Inflammatory macrophage treated with lipopolysaccharide for 4 hours (primary cell): ENCODE data around the gene CEP164.
"Not testable (repeated sequence)": the region's sequence is repeated elsewhere in the genome, so short reads cannot be mapped to it uniquely, and the experiment has no call there.

ENCODE experiments used
- DNase-seq: peaks from one replicate; pipeline ENCODE4 v3.0.0-alpha.2; 2020

The CEP164 gene

DNA sequence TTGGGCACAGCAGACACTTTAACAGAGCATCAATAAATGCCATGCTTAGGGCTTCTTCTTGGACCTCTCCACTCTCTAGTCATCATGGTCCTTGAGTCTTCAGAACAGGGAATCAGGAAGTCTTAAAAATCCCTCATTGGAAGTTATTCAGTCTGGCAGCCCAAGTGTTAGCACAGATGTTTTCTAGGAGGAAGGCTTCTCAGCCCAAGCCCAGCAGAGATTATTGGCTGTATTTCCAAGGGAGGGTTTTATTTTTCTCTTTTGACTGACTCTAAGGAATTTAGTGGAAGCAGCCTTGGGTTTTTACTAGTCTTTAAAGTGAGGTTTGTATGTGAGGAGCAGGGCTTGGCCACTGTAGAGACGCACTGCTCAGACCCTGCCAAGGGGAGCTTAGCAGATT, 41.9 kb downstream of the CEP164 start:
- no peak for DNase-seq

DNA sequence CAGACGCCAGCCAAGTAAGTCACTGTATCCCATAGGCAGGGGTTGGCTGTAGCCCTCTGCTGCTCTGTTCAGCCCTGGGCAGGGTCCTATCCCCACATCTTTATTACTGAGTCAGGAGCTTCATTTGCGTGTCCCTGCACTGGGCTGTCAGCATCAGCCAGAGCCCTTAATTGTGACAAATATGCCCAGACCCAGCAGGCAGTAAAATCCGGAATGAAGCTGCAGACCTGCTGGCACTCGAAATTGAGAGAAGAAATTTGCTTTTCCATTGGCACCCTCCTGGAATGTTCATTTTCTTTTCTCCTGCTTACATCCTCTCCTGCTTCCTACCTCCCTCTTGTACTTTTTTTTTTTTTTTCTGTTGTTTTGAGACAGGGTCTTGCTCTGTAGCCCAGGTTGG, 43.8 kb downstream of the CEP164 start:
- no peak for DNase-seq

DNA sequence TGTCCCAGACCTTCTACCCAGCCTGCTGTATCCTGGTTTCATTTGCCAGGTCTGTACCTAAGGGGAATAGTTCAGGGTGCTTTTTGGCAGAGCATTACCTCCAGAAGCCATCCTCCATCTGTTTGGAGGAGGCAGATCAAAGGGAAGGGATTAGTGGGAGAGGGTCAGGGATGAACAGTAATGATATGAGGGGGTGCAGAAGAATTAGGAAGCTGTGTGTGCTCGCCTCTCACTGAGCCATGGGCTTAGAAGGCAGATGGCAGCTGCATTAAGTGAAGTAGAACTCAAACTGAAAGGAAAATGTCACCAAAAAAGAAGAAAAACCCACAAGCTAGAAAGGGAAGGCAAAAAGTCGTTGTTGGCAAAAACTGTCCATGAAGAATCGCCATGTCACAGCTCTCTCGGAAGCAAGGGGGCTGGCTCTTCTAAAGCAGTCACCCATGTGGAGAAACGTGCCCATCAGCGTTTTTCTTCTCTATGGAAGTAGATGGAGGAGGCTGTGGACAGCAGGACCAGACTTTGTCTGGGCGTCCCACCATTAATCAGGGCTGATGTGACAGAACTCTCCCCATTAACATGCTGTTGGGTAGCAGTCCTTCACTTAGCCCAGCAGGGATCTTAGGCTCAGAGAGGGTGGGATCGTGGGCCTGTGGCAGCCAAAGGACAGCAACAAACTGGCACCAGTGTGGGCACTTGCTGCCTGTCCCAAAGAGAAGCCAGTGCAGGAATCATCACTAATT, 46.8 kb downstream of the CEP164 start:
- DNase-seq = no peak

- DNase-seq = no peak
These were observed 48.3 kb downstream of the CEP164 start for GRCh38 chr11:117375960-117376359.

DNA sequence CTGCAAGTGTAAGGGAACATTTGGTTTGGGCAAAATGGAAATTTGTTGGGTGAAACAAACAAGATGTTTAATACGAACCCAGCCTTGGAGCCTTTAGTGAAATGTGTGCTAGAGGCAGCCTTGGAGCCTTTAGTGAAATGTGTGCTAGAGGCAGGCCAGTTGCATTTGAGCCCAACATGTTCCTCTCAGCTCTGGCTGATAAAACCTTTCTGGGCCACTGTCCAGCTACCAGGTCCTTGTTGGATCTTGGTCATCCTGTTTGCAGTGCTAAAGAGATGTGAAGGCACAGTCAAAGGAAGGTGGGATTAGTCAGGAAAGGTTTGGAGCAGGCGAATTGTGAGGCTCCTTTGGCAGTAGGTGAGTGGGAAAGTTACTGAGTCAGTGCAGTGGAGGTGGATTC, 48.9 kb downstream of the CEP164 start:
- no peak for DNase-seq

- DNase-seq = no peak
These were observed 51.6 kb downstream of the CEP164 start for GRCh38 chr11:117378976-117379865.

DNA sequence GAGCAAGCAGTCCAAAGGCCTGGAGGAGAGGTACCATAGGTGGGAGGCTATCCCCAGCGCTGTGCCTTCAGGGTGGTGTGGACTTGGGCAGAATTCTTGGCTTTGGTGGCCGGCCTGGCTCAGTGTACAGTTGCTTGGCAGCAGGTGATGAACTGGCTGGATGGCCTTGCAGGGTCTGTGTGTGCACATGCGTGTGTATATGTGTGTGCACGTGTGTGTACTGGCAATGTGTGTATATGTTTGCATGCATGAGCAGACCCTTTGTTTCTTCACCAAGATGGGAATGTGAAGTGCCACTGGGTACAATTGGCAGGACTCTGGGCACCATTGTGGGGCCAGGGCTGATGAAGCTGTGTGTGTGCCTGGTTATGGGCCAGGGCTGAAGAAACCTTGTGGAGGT, 53.0 kb downstream of the CEP164 start:
- no peak for DNase-seq

- no peak for DNase-seq
These were observed 54.1 kb downstream of the CEP164 start for GRCh38 chr11:117381481-117382387.

DNA sequence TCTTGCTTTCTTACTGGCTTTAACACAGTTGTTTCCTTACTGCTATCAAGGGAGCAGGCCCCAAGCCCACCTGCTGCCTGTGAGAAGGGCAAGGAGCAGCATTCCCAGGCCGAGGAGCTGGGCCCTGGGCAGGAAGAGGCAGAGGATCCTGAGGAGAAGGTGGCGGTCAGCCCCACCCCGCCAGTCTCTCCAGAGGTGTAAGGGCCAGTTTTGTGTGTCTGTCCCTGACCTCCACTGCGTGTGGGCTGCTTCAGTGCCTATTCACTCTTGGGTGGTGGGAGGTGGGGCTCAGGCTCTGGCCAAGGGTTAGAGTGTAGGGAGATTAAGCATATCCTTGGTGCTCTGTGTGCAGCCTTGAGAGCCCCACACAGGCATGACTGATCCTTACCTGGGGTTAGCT, 55.1 kb downstream of the CEP164 start:
- DNase-seq = no peak

- no peak for DNase-seq
These were observed 56.4 kb downstream of the CEP164 start for GRCh38 chr11:117384045-117384444.

- DNase-seq = no peak
These were observed 57.8 kb downstream of the CEP164 start for GRCh38 chr11:117385471-117385870.

DNA sequence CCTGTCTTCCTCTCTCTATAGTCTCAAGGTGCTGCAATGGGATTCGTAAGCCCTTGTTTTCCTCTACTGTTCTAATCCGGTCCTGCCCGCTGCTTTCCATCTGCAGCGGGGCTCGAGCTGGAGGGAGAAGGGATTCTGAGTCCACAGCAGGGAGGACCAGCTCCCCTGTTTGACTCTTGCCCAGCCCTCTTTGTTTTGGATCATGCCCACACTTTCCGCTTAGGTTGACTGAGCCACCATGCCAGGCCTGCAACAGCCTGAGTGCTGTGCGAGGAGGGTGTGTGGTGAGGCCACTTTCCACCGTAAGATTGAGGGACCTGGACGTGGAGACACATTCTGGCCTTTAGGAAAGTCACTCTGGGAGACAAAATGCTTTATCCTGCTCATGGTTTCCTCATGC, 58.3 kb downstream of the CEP164 start:
- no peak for DNase-seq

GRCh38 chr11:117387992-117388755, 60.5 kb downstream of the CEP164 start:
- DNase-seq = no peak

DNA sequence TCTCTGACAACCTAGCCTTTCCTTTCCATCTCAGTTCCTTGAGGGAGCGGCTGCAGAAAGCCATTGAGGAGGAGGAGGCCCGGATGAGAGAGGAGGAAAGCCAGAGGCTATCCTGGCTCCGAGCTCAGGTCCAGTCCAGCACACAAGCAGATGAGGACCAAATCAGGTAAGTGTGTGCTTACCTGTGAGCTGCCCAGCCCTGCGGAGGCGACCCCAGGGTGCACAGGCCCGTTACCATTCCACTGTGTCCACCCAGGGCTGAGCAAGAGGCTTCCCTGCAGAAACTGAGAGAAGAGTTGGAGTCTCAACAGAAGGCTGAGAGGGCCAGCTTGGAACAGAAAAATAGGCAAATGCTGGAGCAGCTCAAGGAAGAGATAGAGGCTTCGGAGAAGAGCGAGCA, 63.1 kb downstream of the CEP164 start:
- no peak for DNase-seq

DNA sequence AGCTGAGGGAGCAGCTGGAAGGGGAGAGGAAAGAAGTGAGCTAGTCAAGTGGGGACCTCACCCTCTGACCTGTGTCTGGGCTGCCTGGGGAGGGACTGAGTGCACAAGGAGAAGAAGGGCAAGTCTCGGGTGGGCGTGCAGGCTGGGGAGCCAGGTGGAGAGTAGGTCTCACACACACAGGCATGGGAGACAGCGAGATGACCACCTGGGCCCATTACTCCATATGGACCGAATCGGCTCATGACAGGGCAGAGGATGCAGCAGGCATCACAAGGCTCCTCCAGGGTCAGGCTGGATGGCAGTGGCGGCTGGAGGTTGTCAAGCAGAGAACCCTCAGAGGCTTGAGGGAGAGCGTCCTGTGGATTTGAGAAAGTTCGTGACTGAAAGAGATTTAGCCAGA, 63.5 kb downstream of the CEP164 start:
- no peak for DNase-seq

DNA sequence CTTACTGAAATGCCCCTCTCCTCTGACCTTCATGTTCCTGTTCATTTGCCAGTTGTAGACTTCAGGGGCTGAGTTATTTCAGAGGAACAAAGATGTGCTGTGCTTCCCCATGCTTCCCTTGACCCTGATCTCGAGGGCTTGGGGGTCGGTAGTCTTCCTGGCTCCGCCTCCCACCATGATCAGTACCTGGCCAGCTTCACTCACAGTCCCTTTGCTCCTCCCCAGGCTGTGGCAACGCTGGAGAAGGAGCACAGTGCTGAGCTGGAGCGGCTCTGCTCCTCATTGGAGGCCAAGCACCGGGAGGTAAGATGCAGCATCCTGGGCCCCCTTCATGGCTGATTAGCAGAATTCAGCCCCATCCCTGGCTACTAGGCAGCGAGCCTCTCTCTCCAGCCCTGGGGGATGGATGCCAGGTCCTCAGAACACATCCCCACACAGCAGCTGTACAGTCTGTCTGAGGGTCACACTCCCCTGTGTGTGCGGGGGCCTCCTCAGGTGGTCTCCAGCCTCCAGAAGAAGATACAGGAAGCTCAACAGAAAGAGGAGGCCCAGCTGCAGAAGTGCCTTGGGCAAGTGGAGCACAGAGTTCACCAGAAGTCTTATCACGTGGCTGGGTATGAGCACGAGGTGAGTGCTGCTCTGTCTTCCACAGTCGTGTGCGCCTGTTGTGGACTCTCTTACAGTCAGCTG, 64.5 kb downstream of the CEP164 start:
- DNase-seq = no peak

- DNase-seq = no peak
These were observed 65.3 kb downstream of the CEP164 start for GRCh38 chr11:117392979-117393378.

DNA sequence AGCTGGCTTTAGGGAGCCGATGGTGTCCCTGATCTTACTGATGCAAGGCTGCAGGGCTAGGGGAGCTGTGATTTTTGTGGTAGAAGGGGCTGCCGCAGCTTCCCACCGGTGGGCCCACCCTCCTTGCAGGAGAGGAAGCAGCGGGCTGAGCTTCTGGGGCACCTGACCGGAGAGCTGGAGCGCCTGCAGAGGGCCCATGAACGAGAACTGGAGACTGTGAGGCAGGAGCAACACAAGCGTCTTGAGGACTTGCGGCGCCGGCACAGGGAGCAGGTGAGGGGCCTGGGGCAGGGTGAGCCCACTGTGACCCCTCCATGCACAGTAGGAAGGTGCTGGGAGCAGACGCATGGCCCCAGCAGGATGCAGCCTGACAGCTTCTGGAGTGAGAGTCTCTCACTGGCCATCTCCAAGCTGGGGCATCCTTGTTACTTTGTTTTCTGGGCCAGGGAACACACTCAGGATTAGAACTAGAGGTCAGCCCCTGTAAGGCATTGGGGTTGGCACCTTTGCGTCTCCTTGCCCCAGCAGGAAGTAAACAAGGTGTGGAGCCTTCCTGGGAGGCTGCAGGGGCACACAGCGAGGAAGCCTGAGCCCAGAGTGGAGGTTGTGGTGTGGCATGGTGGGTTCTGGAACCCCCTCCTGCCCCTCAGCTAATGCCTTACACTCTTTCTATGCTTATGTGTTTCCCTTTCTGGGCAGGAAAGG, 66.7 kb downstream of the CEP164 start:
- no peak for DNase-seq

- DNase-seq = no peak
These were observed 67.8 kb downstream of the CEP164 start for GRCh38 chr11:117395476-117395875.

DNA sequence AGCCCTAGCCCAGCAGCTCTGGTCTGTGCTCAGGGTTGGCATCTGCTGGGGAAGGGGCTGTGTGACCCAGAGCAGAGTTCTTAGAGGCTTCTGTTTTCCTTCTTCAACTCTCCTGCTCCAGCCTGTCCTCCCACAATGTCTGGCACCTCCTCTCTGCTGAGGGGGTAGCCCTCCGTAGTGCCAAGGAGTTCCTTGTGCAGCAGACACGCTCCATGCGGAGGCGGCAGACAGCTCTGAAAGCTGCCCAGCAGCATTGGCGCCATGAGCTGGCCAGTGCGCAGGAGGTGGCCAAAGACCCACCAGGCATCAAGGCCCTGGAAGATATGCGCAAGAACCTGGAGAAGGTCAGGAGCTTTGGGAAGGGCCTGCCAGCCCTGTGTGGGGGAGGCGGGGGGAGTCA, 69.3 kb downstream of the CEP164 start:
- DNase-seq = no peak

GRCh38 chr11:117398618-117399017, 71.0 kb downstream of the CEP164 start:
- not testable (repeated sequence) for DNase-seq
